Neural cell (in vitro differentiated cells): ENCODE measurements around the gene FSD2.

Experiments
- EP300 ChIP-seq: fragments of 450-650 bp; conservative IDR thresholded peaks from 2 replicates; pipeline ENCODE4 v1.6.1; 2014; ENCODE audit warnings: antibody characterized with exemption, mild to moderate bottlenecking, moderate library complexity; ENCODE audit not compliant: poor library complexity, severe bottlenecking
- EZH2 ChIP-seq: fragments of 200-600, 300-800 bp; shearing (Covaris generic), sonication (generic); IDR thresholded peaks from 2 replicates; pipeline ENCODE4 v1.6.1; 2014; ENCODE audit warnings: antibody characterized with exemption, low read length, borderline replicate concordance, mild to moderate bottlenecking; ENCODE audit not compliant: insufficient read depth, poor library complexity, severe bottlenecking
- POLR2AphosphoS5 ChIP-seq: IDR thresholded peaks from 2 replicates; pipeline ENCODE4 v1.6.1; 2012
- RAD21 ChIP-seq: fragments of 450-650 bp; conservative IDR thresholded peaks from 2 replicates; pipeline ENCODE4 v1.6.1; 2014; ENCODE audit warnings: antibody characterized with exemption, mild to moderate bottlenecking, moderate library complexity
- TAF1 ChIP-seq: IDR thresholded peaks from 2 replicates; pipeline ENCODE4 v1.6.1; 2012; ENCODE audit warnings: low read depth
- TF ChIP-seq, protein P1 (sequence below): fragments of 450-650 bp; IDR thresholded peaks from 2 replicates; pipeline ENCODE4 v1.5.1; 2014; ENCODE audit warnings: antibody characterized with exemption, mild to moderate bottlenecking, moderate library complexity; ENCODE audit not compliant: poor library complexity, severe bottlenecking

DNA sequence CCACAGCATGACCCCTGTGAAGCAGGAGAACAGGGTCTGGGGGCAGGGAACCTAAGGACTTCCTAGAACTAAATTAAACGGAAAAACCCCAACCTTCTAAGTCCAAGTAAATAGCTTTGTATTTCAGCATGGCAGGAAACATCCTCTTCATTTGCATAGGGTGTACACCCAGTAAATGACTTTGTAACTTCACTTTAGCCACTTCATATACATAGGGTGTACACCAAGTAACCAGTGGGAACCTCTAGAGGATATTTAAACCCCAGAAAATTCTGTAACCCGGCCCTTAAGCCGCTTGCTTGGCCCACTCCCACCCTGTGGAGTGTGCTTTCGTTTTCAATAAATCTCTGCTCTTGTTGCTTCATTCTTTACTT lies 41.8 kb downstream of the FSD2 start:
- no peak for TF ChIP-seq POLR2AphosphoS5
- TF ChIP-seq, protein P1, sequence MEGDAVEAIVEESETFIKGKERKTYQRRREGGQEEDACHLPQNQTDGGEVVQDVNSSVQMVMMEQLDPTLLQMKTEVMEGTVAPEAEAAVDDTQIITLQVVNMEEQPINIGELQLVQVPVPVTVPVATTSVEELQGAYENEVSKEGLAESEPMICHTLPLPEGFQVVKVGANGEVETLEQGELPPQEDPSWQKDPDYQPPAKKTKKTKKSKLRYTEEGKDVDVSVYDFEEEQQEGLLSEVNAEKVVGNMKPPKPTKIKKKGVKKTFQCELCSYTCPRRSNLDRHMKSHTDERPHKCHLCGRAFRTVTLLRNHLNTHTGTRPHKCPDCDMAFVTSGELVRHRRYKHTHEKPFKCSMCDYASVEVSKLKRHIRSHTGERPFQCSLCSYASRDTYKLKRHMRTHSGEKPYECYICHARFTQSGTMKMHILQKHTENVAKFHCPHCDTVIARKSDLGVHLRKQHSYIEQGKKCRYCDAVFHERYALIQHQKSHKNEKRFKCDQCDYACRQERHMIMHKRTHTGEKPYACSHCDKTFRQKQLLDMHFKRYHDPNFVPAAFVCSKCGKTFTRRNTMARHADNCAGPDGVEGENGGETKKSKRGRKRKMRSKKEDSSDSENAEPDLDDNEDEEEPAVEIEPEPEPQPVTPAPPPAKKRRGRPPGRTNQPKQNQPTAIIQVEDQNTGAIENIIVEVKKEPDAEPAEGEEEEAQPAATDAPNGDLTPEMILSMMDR, result no peak
- no peak for TF ChIP-seq RAD21
- no peak for TF ChIP-seq EZH2
- TF ChIP-seq TAF1, result no peak
- no peak for TF ChIP-seq EP300
